ENCODE measurements around the gene CST7. TPM values are rescaled to one million over a fixed set of nuclear protein-coding genes. Genes with fewer than 3 reads are reported as not detected.

CST7 gene
- total RNA-seq, 1 experiment from 2014 or later = not detected

GRCh38 chr20:24999568-24999967 is 50.5 kb downstream of the CST7 start:
- intact Hi-C loops (cut with micrococcal nuclease; ENCODE audit: unreplicated experiment) (loop anchor here (10.0 kb wide), 1 partner anchor 295 kb away; no protein-coding TSS in a partner anchor), in situ Hi-C loops (cut with HindIII; ENCODE audit: low pct_unique_long_range_greater_than_20kb, low sequenced_read_pairs) (no loop called here)
- TF ChIP-seq CTCF (IDR thresholded peaks at IDR 0.05) (no peak), REST (IDR thresholded peaks at IDR 0.05; ENCODE audit: insufficient read depth in 1 of 2, low read depth in 2 of 2, low read length in 1 of 2) (no peak), POLR2AphosphoS5 (IDR thresholded peaks at IDR 0.05; ENCODE audit: low read depth, low read length) (no peak)
- Histone ChIP-seq H3K4me3 (ENCODE audit: low read depth in 2 of 2, low read length in 2 of 2) (no peak overlapping the region), H3K27ac (ENCODE audit: low read length) (no peak overlapping the region), H3K4me1 (ENCODE audit: control insufficient read depth, insufficient read depth, low read length) (peaks cover 20% of the 10 kb centered on the region), H3K9me3 (ENCODE audit: control insufficient read depth, insufficient read depth, low read depth, low read length) (peaks cover 4% of the 10 kb centered on the region; the same call in 1 of the 2 replicates), H3K27me3 (ENCODE audit: control insufficient read depth, insufficient read depth, low read length) (no peaks in the 10 kb centered on the region), H3K36me3 (ENCODE audit: control insufficient read depth, insufficient read depth, low read length) (no peaks in the 10 kb centered on the region)
- no TSS peak for BruUV-seq (replicated peaks)
- ChIA-PET CTCF (no interaction called here), POLR2A (no interaction called here)
- no peak for ATAC-seq
- DNase-seq (ENCODE audit: low read depth, low spot score) = no peak

- peak; percentile 45; the same call in 1 of the 2 replicates for ATAC-seq
- no peak overlapping the region for H3K27ac ChIP-seq (ENCODE audit: low read length)
Observed at GRCh38 chr20:25000268-25000801, 51.3 kb downstream of the CST7 start.

More at GRCh38 chr20:25000268-25000801, 51.3 kb downstream of the CST7 start:
- H3K9me3 ChIP-seq (ENCODE audit: control insufficient read depth, insufficient read depth, low read depth, low read length) = peaks cover 4% of the 10 kb centered on the region; the same call in 1 of the 2 replicates
- H3K27me3 ChIP-seq (ENCODE audit: control insufficient read depth, insufficient read depth, low read length) = no peaks in the 10 kb centered on the region
- no peak overlapping the region for H3K4me3 ChIP-seq (ENCODE audit: low read depth in 2 of 2, low read length in 2 of 2)
- in situ Hi-C loops (cut with HindIII; ENCODE audit: low pct_unique_long_range_greater_than_20kb, low sequenced_read_pairs) = no loop called here
- CTCF ChIA-PET = no interaction called here
- peaks cover 13% of the 10 kb centered on the region for H3K4me1 ChIP-seq (ENCODE audit: control insufficient read depth, insufficient read depth, low read length)
- H3K36me3 ChIP-seq (ENCODE audit: control insufficient read depth, insufficient read depth, low read length) = no peaks in the 10 kb centered on the region
- POLR2A ChIA-PET = no interaction called here
- DNase-seq (ENCODE audit: low read depth, low spot score) = no peak
- no peak for TF ChIP-seq TCF7L2 (IDR thresholded peaks at IDR 0.05; ENCODE audit: low read depth, low read length)
- TF ChIP-seq CTCF (IDR thresholded peaks at IDR 0.05) = no peak
- no peak for TF ChIP-seq REST (IDR thresholded peaks at IDR 0.05; ENCODE audit: insufficient read depth in 1 of 2, low read depth in 2 of 2, low read length in 1 of 2)
- TF ChIP-seq SIN3A (IDR thresholded peaks at IDR 0.05; ENCODE audit: borderline replicate concordance, insufficient read depth, low read depth, low read length) = no peak
- no peak for TF ChIP-seq POLR2AphosphoS5 (IDR thresholded peaks at IDR 0.05; ENCODE audit: low read depth, low read length)
- no TSS peak for BruUV-seq (replicated peaks)
- intact Hi-C loops (cut with micrococcal nuclease; ENCODE audit: unreplicated experiment) = no loop called here
